Progenitor cell of endocrine pancreas (in vitro differentiated cells): ENCODE results near the gene STK26. TPM values are rescaled to one million over a fixed set of nuclear protein-coding genes. Genes with fewer than 3 reads are reported as not detected.
A peak's percentile ranks its signal among the peaks of the same experiment; 100 is the strongest.
"Not testable (repeated sequence)": the region's sequence is repeated elsewhere in the genome, so short reads cannot be mapped to it uniquely, and the experiment has no call there.

Experiments used
- DNase-seq: peaks from one replicate; pipeline ENCODE4 v3.0.0; 2021; ENCODE audit warnings: low spot score; ENCODE audit not compliant: unreplicated experiment
- H3K27ac Mint-ChIP-seq: 2 replicates; pipeline ENCODE4 v1.8.0; 2021; ENCODE audit warnings: mild to moderate bottlenecking, moderate library complexity, mixed read lengths
- H3K27me3 Mint-ChIP-seq: 2 replicates; pipeline ENCODE4 v1.8.0; 2021; ENCODE audit warnings: mixed read lengths
- H3K36me3 Mint-ChIP-seq: 2 replicates; pipeline ENCODE4 v1.8.0; 2022; ENCODE audit warnings: mixed read lengths; ENCODE audit not compliant: insufficient read depth
- H3K4me1 Mint-ChIP-seq: 2 replicates; pipeline ENCODE4 v1.8.0; 2021; ENCODE audit warnings: low read depth, mixed read lengths
- H3K4me3 Mint-ChIP-seq: 2 replicates; pipeline ENCODE4 v1.8.0; 2021; ENCODE audit warnings: low read depth, mild to moderate bottlenecking, moderate library complexity, mixed read lengths
- H3K9me3 Mint-ChIP-seq: 2 replicates; pipeline ENCODE4 v1.8.0; 2021; ENCODE audit warnings: low read depth, mixed read lengths
- CTCF ChIP-seq: fragments of 200-600 bp; sonication (generic); IDR thresholded peaks from one replicate; pipeline ENCODE4 v1.5.0; 2021; ENCODE audit warnings: antibody characterized with exemption, mild to moderate bottlenecking; ENCODE audit not compliant: unreplicated experiment
- total RNA-seq: library from RNA; stranded (reverse); gene quantifications from 2 replicates; pipeline ENCODE4 v1.2.1, GENCODE V29; 2021

The STK26 gene
- total RNA-seq, 1 donor from 2014 or later = 65.2 TPM

GRCh38 chrX:132093239-132093860, 70.2 kb downstream of the STK26 start:
- Mint-ChIP-seq H3K27me3 (no peaks in the 10 kb centered on the region), H3K36me3 (no peaks in the 10 kb centered on the region), H3K27ac (peak overlapping the region; percentile 32), H3K4me3 (no peak overlapping the region), H3K9me3 (no peaks in the 10 kb centered on the region), H3K4me1 (peaks cover 26% of the 10 kb centered on the region)
- DNase-seq = no peak
- no peak for TF ChIP-seq CTCF

GRCh38 chrX:132094164-132094563, 71.1 kb downstream of the STK26 start:
- Mint-ChIP-seq H3K27ac (no peak overlapping the region), H3K4me3 (no peak overlapping the region), H3K4me1 (peaks cover 32% of the 10 kb centered on the region), H3K9me3 (no peaks in the 10 kb centered on the region), H3K36me3 (no peaks in the 10 kb centered on the region), H3K27me3 (no peaks in the 10 kb centered on the region)
- no peak for DNase-seq
- TF ChIP-seq CTCF = no peak

GRCh38 chrX:132098704-132099103, 75.6 kb downstream of the STK26 start:
- not testable (repeated sequence) for H3K27ac Mint-ChIP-seq, H3K36me3 Mint-ChIP-seq, H3K4me3 Mint-ChIP-seq, H3K9me3 Mint-ChIP-seq, DNase-seq, H3K27me3 Mint-ChIP-seq
- peaks cover 20% of the 10 kb centered on the region for H3K4me1 Mint-ChIP-seq

- Mint-ChIP-seq H3K27me3 (no peaks in the 10 kb centered on the region), H3K36me3 (no peaks in the 10 kb centered on the region), H3K4me3 (no peak overlapping the region), H3K27ac (no peak overlapping the region), H3K9me3 (no peaks in the 10 kb centered on the region), H3K4me1 (peaks cover 16% of the 10 kb centered on the region)
- no peak for DNase-seq
- TF ChIP-seq CTCF = no peak
These were observed 78.1 kb downstream of the STK26 start for GRCh38 chrX:132101206-132101605.

DNA sequence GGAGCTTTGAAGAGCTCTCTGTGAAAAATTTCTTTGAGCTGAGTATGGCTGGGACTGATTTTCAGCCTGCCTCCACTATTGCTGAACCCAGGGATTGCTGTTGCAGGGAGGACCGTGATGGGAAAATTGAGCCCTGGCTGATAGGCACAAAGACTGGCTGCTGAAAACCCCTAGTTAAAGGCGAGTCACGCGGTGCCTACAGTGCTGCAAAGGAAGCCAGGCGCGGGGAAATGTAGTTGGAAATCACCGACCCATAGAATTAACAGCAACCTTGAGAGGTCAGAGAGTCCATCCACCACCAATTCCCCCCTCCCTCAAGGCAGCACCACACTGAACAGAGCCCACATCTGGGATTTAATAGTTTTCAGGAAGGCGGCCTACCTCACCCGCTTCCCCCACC, 78.7 kb downstream of the STK26 start:
- no peaks in the 10 kb centered on the region for H3K27me3 Mint-ChIP-seq
- H3K9me3 Mint-ChIP-seq = no peaks in the 10 kb centered on the region
- TF ChIP-seq CTCF = no peak
- H3K36me3 Mint-ChIP-seq = no peaks in the 10 kb centered on the region
- H3K4me1 Mint-ChIP-seq = peaks cover 16% of the 10 kb centered on the region
- no peak overlapping the region for H3K27ac Mint-ChIP-seq
- DNase-seq = no peak
- no peak overlapping the region for H3K4me3 Mint-ChIP-seq

GRCh38 chrX:132107291-132107690, 84.2 kb downstream of the STK26 start:
- H3K27me3 Mint-ChIP-seq = peaks cover 6% of the 10 kb centered on the region
- DNase-seq = no peak
- H3K9me3 Mint-ChIP-seq = no peaks in the 10 kb centered on the region
- no peaks in the 10 kb centered on the region for H3K4me1 Mint-ChIP-seq
- H3K4me3 Mint-ChIP-seq = no peak overlapping the region
- TF ChIP-seq CTCF = no peak
- no peak overlapping the region for H3K27ac Mint-ChIP-seq
- H3K36me3 Mint-ChIP-seq = no peaks in the 10 kb centered on the region
